Neural progenitor cell (in vitro differentiated cells): ENCODE data around the gene GRID1.

Experiments
- CTCF ChIP-seq: fragments of 200-600 bp; sonication (generic); IDR thresholded peaks from 2 replicates; pipeline ENCODE4 v1.5.1; 2017; ENCODE audit warnings: antibody characterized with exemption, mild to moderate bottlenecking
- EZH2 ChIP-seq: fragments of 200-600 bp; sonication (generic); IDR thresholded peaks from 2 replicates; pipeline ENCODE4 v1.6.1; 2017; ENCODE audit warnings: antibody characterized with exemption, mild to moderate bottlenecking, moderate library complexity

DNA sequence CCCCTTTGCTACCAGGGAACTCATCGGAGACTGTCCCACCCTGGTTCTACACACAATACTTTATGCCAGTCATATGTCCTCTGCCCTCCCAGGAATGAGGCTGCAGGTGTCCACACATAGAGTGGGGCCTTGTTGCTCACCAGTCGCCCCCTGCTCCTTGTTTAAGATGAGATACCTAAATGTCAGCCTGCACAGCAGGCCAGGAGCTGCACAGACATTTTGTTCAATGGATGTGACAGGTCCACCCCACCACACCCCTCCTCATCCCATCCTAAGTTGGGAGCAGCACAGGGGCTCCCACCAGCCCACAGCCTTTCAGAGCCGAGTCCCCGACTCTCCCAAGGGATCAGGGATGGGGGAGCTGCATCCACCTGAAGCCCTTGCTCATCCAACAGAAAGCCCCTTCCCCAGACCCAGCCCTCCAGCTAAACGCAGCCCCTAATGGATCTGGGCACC, 6.2 kb upstream of the GRID1 start:
- TF ChIP-seq CTCF: no peak
- no peak for TF ChIP-seq EZH2
